Muscle of leg (tissue), 16 donors: ENCODE data around the gene SENP6. TPM values are rescaled to one million over a fixed set of nuclear protein-coding genes. Genes with fewer than 3 reads are reported as not detected.
"Not testable (repeated sequence)": the region's sequence is repeated elsewhere in the genome, so short reads cannot be mapped to it uniquely, and the experiment has no call there.

Experiments used
- DNase-seq: peaks from one replicate; pipeline ENCODE4 v3.0.0; 2013
- H3K27ac ChIP-seq: one replicate; pipeline ENCODE4 v1.5.1; 2013; ENCODE audit warnings: mild to moderate bottlenecking, low read length, control low read depth
- H3K27me3 ChIP-seq: one replicate; pipeline ENCODE4 v1.6.1; 2013; ENCODE audit warnings: low read length; ENCODE audit not compliant: control insufficient read depth, insufficient read depth
- H3K36me3 ChIP-seq: one replicate; pipeline ENCODE4 v1.6.1; 2013; ENCODE audit warnings: low read length; ENCODE audit not compliant: control insufficient read depth, insufficient read depth
- H3K4me1 ChIP-seq: one replicate; pipeline ENCODE4 v1.6.1; 2013; ENCODE audit warnings: low read length; ENCODE audit not compliant: control insufficient read depth, insufficient read depth
- H3K4me3 ChIP-seq: one replicate; pipeline ENCODE4 v1.5.1; 2013; ENCODE audit warnings: low read length, control low read depth
- H3K9me3 ChIP-seq: replicated peaks from 2 replicates; pipeline ENCODE4 v1.6.1; 2013; ENCODE audit warnings: low read depth, low read length; ENCODE audit not compliant: control insufficient read depth
- WGBS: methylation state at CpG from one replicate; pipeline ENCODE4 v1.1.5; 2013; ENCODE audit warnings: missing lambda C conversion rate; ENCODE audit not compliant: insufficient coverage; 5-methylcytosine and 5-hydroxymethylcytosine counted together
- long read RNA-seq, 11 donors: transcript quantifications; one replicate each; lab custom pipeline, GENCODE V29; 2026
- polyA plus RNA-seq, 8 donors: library from polyadenylated mRNA; unstranded; fragments of 120-200 nt; gene quantifications; one replicate each; pipeline versions ENCODE4 v1.2.1 to v1.2.3, GENCODE V29; 2013; ENCODE audit warnings: inconsistent platforms in 1 of 8, low replicate concordance in 1 of 8; ENCODE audit not compliant: insufficient read length in 8 of 8, insufficient read depth in 1 of 8
- total RNA-seq: library from RNA; stranded (reverse); fragments of 120-200 nt; gene quantifications from one replicate; pipeline ENCODE4 v1.2.4, GENCODE V29; 2013

The SENP6 gene
- total RNA-seq (83.3 TPM), polyA plus RNA-seq (10 to 100 TPM; 55.7 to 84.2 (median 69.3) TPM)
- long read RNA-seq, donor 1, result 0 reads
- long read RNA-seq, donor 2, full-length matches to known transcripts, result 1 of 1 reads
- long read RNA-seq, donor 2, partial matches to known transcripts, result 0 of 1 reads
- long read RNA-seq, donor 2, other reads (novel, unspliced or antisense), result 0 of 1 reads
- long read RNA-seq, donor 3, full-length matches to known transcripts, result 1 of 1 reads
- long read RNA-seq, donor 3, partial matches to known transcripts, result 0 of 1 reads
- long read RNA-seq, donor 3, other reads (novel, unspliced or antisense), result 0 of 1 reads
- long read RNA-seq, donor 4, partial matches to known transcripts, result 0 of 1 reads
- long read RNA-seq, donor 4, other reads (novel, unspliced or antisense), result 0 of 1 reads
- long read RNA-seq, donor 5, full-length matches to known transcripts, result 5 of 5 reads
- long read RNA-seq, donor 5, partial matches to known transcripts, result 0 of 5 reads
- long read RNA-seq, donor 5, other reads (novel, unspliced or antisense), result 0 of 5 reads
- long read RNA-seq, donor 6, full-length matches to known transcripts, result 4 of 4 reads
- long read RNA-seq, donor 6, partial matches to known transcripts, result 0 of 4 reads
- long read RNA-seq, donor 6, other reads (novel, unspliced or antisense), result 0 of 4 reads
- long read RNA-seq, donor 7, result 0 reads
- long read RNA-seq, donor 8, partial matches to known transcripts, result 5 of 5 reads
- long read RNA-seq, donor 8, other reads (novel, unspliced or antisense), result 0 of 5 reads
- long read RNA-seq, donor 9, result 0 reads
- long read RNA-seq, donor 10, full-length matches to known transcripts, result 1 of 8 reads
- long read RNA-seq, donor 10, partial matches to known transcripts, result 7 of 8 reads
- long read RNA-seq, donor 10, other reads (novel, unspliced or antisense), result 0 of 8 reads
- long read RNA-seq, donor 11, full-length matches to known transcripts, result 2 of 2 reads
- long read RNA-seq, donor 11, partial matches to known transcripts, result 0 of 2 reads
- long read RNA-seq, donor 11, other reads (novel, unspliced or antisense), result 0 of 2 reads

GRCh38 chr6:75601304-75602245, at the start of gene SENP6:
TSS of gene SENP6 (plus strand) at chr6:75601880. CDS start at chr6:75602525, 645 bp downstream.
- H3K36me3 ChIP-seq, result no peaks in the 10 kb centered on the region
- no peaks in the 10 kb centered on the region for H3K4me1 ChIP-seq
- peak within 1 kb of the TSS; percentile 83 for H3K4me3 ChIP-seq
- WGBS, result under 1% methylated on average over 65 of the region's 76 CpGs
- H3K9me3 ChIP-seq, result no peaks in the 10 kb centered on the region
- DNase-seq, result peak; percentile 95
- peak within 1 kb of the TSS; percentile 99 for H3K27ac ChIP-seq
- no peaks in the 10 kb centered on the region for H3K27me3 ChIP-seq

GRCh38 chr6:75556240-75556639, 45.4 kb upstream of the SENP6 start:
- Histone ChIP-seq H3K9me3 (no peaks in the 10 kb centered on the region), H3K4me1 (no peaks in the 10 kb centered on the region), H3K36me3 (no peaks in the 10 kb centered on the region), H3K4me3 (no peak overlapping the region), H3K27me3 (no peaks in the 10 kb centered on the region), H3K27ac (no peak overlapping the region)
- DNase-seq, result no peak
- WGBS, result 19% methylated on average over 5 of the region's 5 CpGs

GRCh38 chr6:75557068-75557467, 44.6 kb upstream of the SENP6 start:
- WGBS, result no CpG with 5 or more reads among the region's 1 CpG
- DNase-seq, result no peak
- Histone ChIP-seq H3K4me1 (no peaks in the 10 kb centered on the region), H3K4me3 (no peak overlapping the region), H3K27ac (no peak overlapping the region), H3K27me3 (no peaks in the 10 kb centered on the region), H3K36me3 (no peaks in the 10 kb centered on the region), H3K9me3 (no peaks in the 10 kb centered on the region)

- no peaks in the 10 kb centered on the region for H3K36me3 ChIP-seq
- peaks cover 10% of the 10 kb centered on the region for H3K9me3 ChIP-seq
- H3K27ac ChIP-seq, result no peak overlapping the region
- H3K4me3 ChIP-seq, result no peak overlapping the region
- H3K27me3 ChIP-seq, result no peaks in the 10 kb centered on the region
- no peaks in the 10 kb centered on the region for H3K4me1 ChIP-seq
- DNase-seq, result no peak
- 57% methylated on average over 1 of the region's 1 CpG for WGBS
Measured at GRCh38 chr6:75563032-75563431, 38.6 kb upstream of the SENP6 start.

- no peaks in the 10 kb centered on the region for H3K4me1 ChIP-seq
- H3K9me3 ChIP-seq, result peaks cover 10% of the 10 kb centered on the region
- H3K27me3 ChIP-seq, result no peaks in the 10 kb centered on the region
- H3K27ac ChIP-seq, result no peak overlapping the region
- no peak for DNase-seq
- 100% methylated on average over 1 of the region's 2 CpGs for WGBS
- no peaks in the 10 kb centered on the region for H3K36me3 ChIP-seq
- no peak overlapping the region for H3K4me3 ChIP-seq
Measured at GRCh38 chr6:75566137-75566767, 35.4 kb upstream of the SENP6 start.

GRCh38 chr6:75568100-75568499, 33.6 kb upstream of the SENP6 start:
- no peaks in the 10 kb centered on the region for H3K36me3 ChIP-seq
- H3K27me3 ChIP-seq, result no peaks in the 10 kb centered on the region

GRCh38 chr6:75568965-75569364, 32.7 kb upstream of the SENP6 start:
- Histone ChIP-seq H3K27ac (no peak overlapping the region), H3K36me3 (no peaks in the 10 kb centered on the region), H3K9me3 (peaks cover 10% of the 10 kb centered on the region), H3K4me1 (no peaks in the 10 kb centered on the region), H3K4me3 (no peak overlapping the region), H3K27me3 (no peaks in the 10 kb centered on the region)
- DNase-seq, result no peak
- WGBS, result 94% methylated on average over 2 of the region's 3 CpGs

More at GRCh38 chr6:75568100-75568499, 33.6 kb upstream of the SENP6 start:
- DNase-seq, result no peak
- H3K9me3 ChIP-seq, result peaks cover 10% of the 10 kb centered on the region
- H3K4me3 ChIP-seq, result no peak overlapping the region
- H3K4me1 ChIP-seq, result no peaks in the 10 kb centered on the region
- WGBS, result 85% methylated on average over 6 of the region's 6 CpGs
- no peak overlapping the region for H3K27ac ChIP-seq

GRCh38 chr6:75570671-75571070, 31.0 kb upstream of the SENP6 start:
- peaks cover 10% of the 10 kb centered on the region for H3K9me3 ChIP-seq
- H3K36me3 ChIP-seq, H3K4me1 ChIP-seq, DNase-seq, H3K4me3 ChIP-seq, H3K27ac ChIP-seq, H3K27me3 ChIP-seq: not testable (repeated sequence)
- WGBS, result no CpG with 5 or more reads among the region's 6 CpGs

GRCh38 chr6:75572072-75572471, 29.6 kb upstream of the SENP6 start:
- H3K4me1 ChIP-seq, result no peaks in the 10 kb centered on the region
- DNase-seq, result no peak
- no CpG with 5 or more reads among the region's 2 CpGs for WGBS

More at GRCh38 chr6:75572072-75572471, 29.6 kb upstream of the SENP6 start:
- H3K27ac ChIP-seq, result no peak overlapping the region
- no peak overlapping the region for H3K4me3 ChIP-seq
- peaks cover 1% of the 10 kb centered on the region for H3K9me3 ChIP-seq
- no peaks in the 10 kb centered on the region for H3K36me3 ChIP-seq
- H3K27me3 ChIP-seq, result no peaks in the 10 kb centered on the region
